ENCODE results near the gene CALML3. TPM values are rescaled to one million over a fixed set of nuclear protein-coding genes. Genes with fewer than 3 reads are reported as not detected.

The CALML3 gene
- total RNA-seq, 1 experiment from 2014 or later = not detected

- intact Hi-C loops (cut with micrococcal nuclease; ENCODE audit: unreplicated experiment) = no loop called here
- H3K9me3 ChIP-seq (ENCODE audit: control insufficient read depth, insufficient read depth, low read depth, low read length) = no peaks in the 10 kb centered on the region
- no peaks in the 10 kb centered on the region for H3K27me3 ChIP-seq (ENCODE audit: control insufficient read depth, insufficient read depth, low read length)
- H3K36me3 ChIP-seq (ENCODE audit: control insufficient read depth, insufficient read depth, low read length) = no peaks in the 10 kb centered on the region
- H3K4me3 ChIP-seq (ENCODE audit: low read depth in 2 of 2, low read length in 2 of 2) = no peak overlapping the region
- no peaks in the 10 kb centered on the region for H3K4me1 ChIP-seq (ENCODE audit: control insufficient read depth, insufficient read depth, low read length)
- no peak for TF ChIP-seq POLR2AphosphoS5 (IDR thresholded peaks at IDR 0.05; ENCODE audit: low read depth, low read length)
- TF ChIP-seq CTCF (IDR thresholded peaks at IDR 0.05) = no peak
- TF ChIP-seq REST (IDR thresholded peaks at IDR 0.05; ENCODE audit: insufficient read depth in 1 of 2, low read depth in 2 of 2, low read length in 1 of 2) = no peak
- BruUV-seq (replicated peaks) = no TSS peak
- ChIA-PET CTCF (no interaction called here), POLR2A (no interaction called here)
- no peak overlapping the region for H3K27ac ChIP-seq (ENCODE audit: low read length)
- in situ Hi-C loops (cut with HindIII; ENCODE audit: low pct_unique_long_range_greater_than_20kb, low sequenced_read_pairs) = no loop called here
- DNase-seq (ENCODE audit: low read depth, low spot score) = no peak
- no peak for ATAC-seq
Measured at GRCh38 chr10:5515948-5516761, 8.6 kb upstream of the CALML3 start.

- H3K27ac ChIP-seq (ENCODE audit: low read length) = no peak overlapping the region
- in situ Hi-C loops (cut with HindIII; ENCODE audit: low pct_unique_long_range_greater_than_20kb, low sequenced_read_pairs) (no loop called here), intact Hi-C loops (cut with micrococcal nuclease; ENCODE audit: unreplicated experiment) (no loop called here)
- CTCF ChIA-PET = no interaction called here
- no peaks in the 10 kb centered on the region for H3K9me3 ChIP-seq (ENCODE audit: control insufficient read depth, insufficient read depth, low read depth, low read length)
- POLR2A ChIA-PET = no interaction called here
- H3K36me3 ChIP-seq (ENCODE audit: control insufficient read depth, insufficient read depth, low read length) = no peaks in the 10 kb centered on the region
- no peak for ATAC-seq
- no peaks in the 10 kb centered on the region for H3K4me1 ChIP-seq (ENCODE audit: control insufficient read depth, insufficient read depth, low read length)
- DNase-seq (ENCODE audit: low read depth, low spot score) = no peak
- H3K4me3 ChIP-seq (ENCODE audit: low read depth in 2 of 2, low read length in 2 of 2) = no peak overlapping the region
- BruUV-seq (replicated peaks) = no TSS peak
- TF ChIP-seq REST (IDR thresholded peaks at IDR 0.05; ENCODE audit: insufficient read depth in 1 of 2, low read depth in 2 of 2, low read length in 1 of 2) = no peak
- TF ChIP-seq TCF7L2 (IDR thresholded peaks at IDR 0.05; ENCODE audit: low read depth, low read length) = no peak
- TF ChIP-seq CTCF (IDR thresholded peaks at IDR 0.05) = no peak
- TF ChIP-seq POLR2AphosphoS5 (IDR thresholded peaks at IDR 0.05; ENCODE audit: low read depth, low read length) = no peak
- no peak for TF ChIP-seq SIN3A (IDR thresholded peaks at IDR 0.05; ENCODE audit: borderline replicate concordance, insufficient read depth, low read depth, low read length)
- H3K27me3 ChIP-seq (ENCODE audit: control insufficient read depth, insufficient read depth, low read length) = no peaks in the 10 kb centered on the region
Measured at GRCh38 chr10:5517546-5517945, 7.2 kb upstream of the CALML3 start.
